Endodermal cell (in vitro differentiated cells): Measurements from ENCODE around the gene BANP. TPM values are rescaled to one million over a fixed set of nuclear protein-coding genes. Genes with fewer than 3 reads are reported as not detected.

ENCODE experiments used
- DNase-seq: peaks from one replicate; pipeline ENCODE4 v3.0.0-alpha.2; 2017
- H3K27ac ChIP-seq: 2 replicates; pipeline ENCODE4 v1.5.1; 2013; ENCODE audit warnings: mild to moderate bottlenecking, low read depth, low read length, moderate library complexity
- H3K27me3 ChIP-seq: 2 replicates; pipeline ENCODE4 v1.6.1; 2013; ENCODE audit warnings: mild to moderate bottlenecking, low read length, moderate library complexity; ENCODE audit not compliant: insufficient read depth, control insufficient read depth, poor library complexity, severe bottlenecking
- H3K36me3 ChIP-seq: 2 replicates; pipeline ENCODE4 v1.7.0; 2013; ENCODE audit warnings: mild to moderate bottlenecking, low read length, moderate library complexity; ENCODE audit not compliant: control insufficient read depth, insufficient read depth
- H3K4me1 ChIP-seq: one replicate; pipeline ENCODE4 v1.7.0; 2013; ENCODE audit warnings: low read length; ENCODE audit not compliant: control insufficient read depth, insufficient read depth
- H3K4me3 ChIP-seq: 2 replicates; pipeline ENCODE4 v1.5.1; 2013; ENCODE audit warnings: mild to moderate bottlenecking, low read length, moderate library complexity
- H3K9ac ChIP-seq: 2 replicates; pipeline ENCODE4 v1.6.1; 2013; ENCODE audit warnings: mild to moderate bottlenecking, low read length, moderate library complexity; ENCODE audit not compliant: poor library complexity, severe bottlenecking; ENCODE audit errors: extremely low read depth
- H3K9me3 ChIP-seq: 2 replicates; pipeline ENCODE4 v1.6.1; 2013; ENCODE audit warnings: mild to moderate bottlenecking, low read length, moderate library complexity; ENCODE audit not compliant: control insufficient read depth
- H3K27ac Mint-ChIP-seq: 2 replicates; pipeline ENCODE4 v1.8.0; 2020; ENCODE audit warnings: mixed read lengths
- H3K27me3 Mint-ChIP-seq: 2 replicates; pipeline ENCODE4 v1.8.0; 2021; ENCODE audit warnings: mild to moderate bottlenecking, mixed read lengths; ENCODE audit not compliant: insufficient read depth
- H3K36me3 Mint-ChIP-seq: 2 replicates; pipeline ENCODE4 v1.8.0; 2020; ENCODE audit warnings: low read depth, mixed read lengths
- H3K4me1 Mint-ChIP-seq: 2 replicates; pipeline ENCODE4 v1.8.0; 2020; ENCODE audit warnings: mixed read lengths
- H3K4me3 Mint-ChIP-seq: 2 replicates; pipeline ENCODE4 v1.8.0; 2020; ENCODE audit warnings: mild to moderate bottlenecking, moderate library complexity, mixed read lengths
- H3K9me3 Mint-ChIP-seq: 2 replicates; pipeline ENCODE4 v1.8.0; 2020; ENCODE audit warnings: mild to moderate bottlenecking, mixed read lengths
- WGBS, 2 experiments: methylation state at CpG; one replicate each; pipeline versions ENCODE4 v1.1.5 to v1.1.7; 2013; ENCODE audit warnings: missing lambda C conversion rate in 2 of 2, mixed read lengths in 1 of 2; ENCODE audit not compliant: insufficient coverage in 1 of 2, insufficient read length in 1 of 2; 5-methylcytosine and 5-hydroxymethylcytosine counted together
- total RNA-seq, 2 donors: library from RNA; stranded (reverse); fragmentation: NEBNext Ultra II Directional in 1 of 2; extraction: Animal tissue kit (Norgen Biotek cat#: 25700) in 1 of 2; gene quantifications; 2 replicates in 1 of 2; 3 replicates in 1 of 2; pipeline ENCODE4 v1.2.1, GENCODE V29; 2021
- TF ChIP-seq, protein P1 (sequence below): fragments of 200-600 bp; sonication (generic); conservative IDR thresholded peaks from 2 replicates; pipeline ENCODE4 v1.5.0; 2021; ENCODE audit warnings: antibody characterized with exemption, mild to moderate bottlenecking

The BANP gene
- total RNA-seq, 2 donors from 2014 or later: 39.5 to 45.5 TPM

DNA sequence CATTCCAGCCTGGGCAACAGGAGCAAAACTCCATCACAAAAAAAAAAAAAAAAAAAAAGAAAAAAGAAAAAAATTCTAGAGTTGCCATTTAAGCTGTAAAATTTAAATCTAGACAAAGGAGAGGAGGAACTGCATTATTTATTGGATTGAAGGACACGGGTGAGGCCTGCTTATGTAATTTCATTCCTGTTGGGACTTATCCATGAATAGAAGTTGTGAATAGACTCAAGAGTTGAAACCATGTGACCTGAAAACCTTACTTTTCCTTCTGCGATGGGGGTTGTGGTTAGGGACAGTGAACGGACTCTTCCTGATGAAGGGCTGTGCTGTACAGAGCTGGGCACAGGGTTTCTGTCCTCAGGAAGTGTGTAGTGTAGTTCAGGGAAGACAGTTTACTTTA lies 22.5 kb downstream of the BANP start:
- Histone ChIP-seq H3K9me3 (peaks cover 22% of the 10 kb centered on the region), H3K4me3 (no peak overlapping the region), H3K4me1 (no peaks in the 10 kb centered on the region), H3K9ac (no peak overlapping the region), H3K27me3 (no peaks in the 10 kb centered on the region), H3K27ac (no peak overlapping the region), H3K36me3 (peaks cover 10% of the 10 kb centered on the region)
- TF ChIP-seq, protein P1, sequence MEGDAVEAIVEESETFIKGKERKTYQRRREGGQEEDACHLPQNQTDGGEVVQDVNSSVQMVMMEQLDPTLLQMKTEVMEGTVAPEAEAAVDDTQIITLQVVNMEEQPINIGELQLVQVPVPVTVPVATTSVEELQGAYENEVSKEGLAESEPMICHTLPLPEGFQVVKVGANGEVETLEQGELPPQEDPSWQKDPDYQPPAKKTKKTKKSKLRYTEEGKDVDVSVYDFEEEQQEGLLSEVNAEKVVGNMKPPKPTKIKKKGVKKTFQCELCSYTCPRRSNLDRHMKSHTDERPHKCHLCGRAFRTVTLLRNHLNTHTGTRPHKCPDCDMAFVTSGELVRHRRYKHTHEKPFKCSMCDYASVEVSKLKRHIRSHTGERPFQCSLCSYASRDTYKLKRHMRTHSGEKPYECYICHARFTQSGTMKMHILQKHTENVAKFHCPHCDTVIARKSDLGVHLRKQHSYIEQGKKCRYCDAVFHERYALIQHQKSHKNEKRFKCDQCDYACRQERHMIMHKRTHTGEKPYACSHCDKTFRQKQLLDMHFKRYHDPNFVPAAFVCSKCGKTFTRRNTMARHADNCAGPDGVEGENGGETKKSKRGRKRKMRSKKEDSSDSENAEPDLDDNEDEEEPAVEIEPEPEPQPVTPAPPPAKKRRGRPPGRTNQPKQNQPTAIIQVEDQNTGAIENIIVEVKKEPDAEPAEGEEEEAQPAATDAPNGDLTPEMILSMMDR: no peak
- H3K4me3 Mint-ChIP-seq: no peak overlapping the region
- no peak overlapping the region for H3K27ac Mint-ChIP-seq
- 99 to 100% methylated on average over 2 to 3 of the region's 3 CpGs for WGBS, 2 experiments
- peaks cover 28% of the 10 kb centered on the region for H3K9me3 Mint-ChIP-seq
- H3K36me3 Mint-ChIP-seq: peaks cover 55% of the 10 kb centered on the region
- H3K4me1 Mint-ChIP-seq: no peaks in the 10 kb centered on the region
- DNase-seq: no peak
- H3K27me3 Mint-ChIP-seq: no peaks in the 10 kb centered on the region

DNA sequence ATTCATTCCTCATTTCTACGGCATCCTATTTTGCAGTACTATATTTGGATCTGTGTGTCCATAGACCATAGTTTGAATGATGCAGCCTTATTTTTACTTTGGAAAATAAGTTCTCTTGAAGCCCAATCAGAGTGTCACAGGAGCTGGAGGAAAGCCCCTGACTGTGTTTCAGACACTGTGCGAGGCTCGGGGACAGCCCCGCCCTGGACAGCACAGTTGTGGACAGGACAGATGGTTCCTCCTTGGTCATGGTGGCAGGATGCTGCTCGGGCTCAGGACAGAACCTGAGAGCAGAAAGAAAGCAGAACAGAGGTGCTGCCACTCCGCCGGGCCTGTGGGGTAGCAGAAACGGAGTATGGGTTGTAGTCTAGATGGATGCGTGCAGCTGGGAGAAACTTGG lies 22.9 kb downstream of the BANP start:
- Histone ChIP-seq H3K27ac (no peak overlapping the region), H3K4me1 (no peaks in the 10 kb centered on the region), H3K9me3 (peaks cover 22% of the 10 kb centered on the region), H3K27me3 (no peaks in the 10 kb centered on the region), H3K9ac (no peak overlapping the region), H3K4me3 (no peak overlapping the region), H3K36me3 (peaks cover 10% of the 10 kb centered on the region)
- TF ChIP-seq, protein P1: no peak
- no peak overlapping the region for H3K4me3 Mint-ChIP-seq
- no peaks in the 10 kb centered on the region for H3K27me3 Mint-ChIP-seq
- 84% methylated on average over 7 to 9 of the region's 9 CpGs for WGBS, 2 experiments
- H3K9me3 Mint-ChIP-seq: peaks cover 28% of the 10 kb centered on the region
- peak; percentile 24 for DNase-seq
- peak overlapping the region; percentile 14 for H3K27ac Mint-ChIP-seq
- H3K36me3 Mint-ChIP-seq: peaks cover 60% of the 10 kb centered on the region
- no peaks in the 10 kb centered on the region for H3K4me1 Mint-ChIP-seq

DNA sequence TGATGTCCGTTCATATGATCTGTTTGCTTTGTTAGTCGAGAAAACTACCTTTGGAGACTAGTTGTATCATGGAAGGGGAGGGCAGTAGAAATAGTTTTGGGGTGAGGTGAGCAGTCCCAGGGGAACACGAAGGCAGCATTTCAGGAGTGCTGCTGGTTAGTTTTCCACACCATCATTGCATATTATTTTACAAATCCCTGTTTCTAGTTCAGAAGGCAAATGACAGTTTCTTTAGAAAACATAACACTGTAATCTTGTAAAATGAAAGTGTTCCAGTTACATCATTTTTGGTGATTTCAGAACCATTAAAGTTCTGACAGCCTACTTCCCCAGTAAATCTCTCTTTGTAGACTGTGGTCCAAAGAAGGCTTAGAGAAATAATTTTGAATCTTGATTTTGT lies 25.4 kb downstream of the BANP start:
- Mint-ChIP-seq H3K4me1 (no peaks in the 10 kb centered on the region), H3K27me3 (no peaks in the 10 kb centered on the region), H3K9me3 (peaks cover 15% of the 10 kb centered on the region), H3K27ac (no peak overlapping the region), H3K4me3 (no peak overlapping the region), H3K36me3 (peaks cover 46% of the 10 kb centered on the region)
- TF ChIP-seq, protein P1: no peak
- no peaks in the 10 kb centered on the region for H3K27me3 ChIP-seq
- H3K9me3 ChIP-seq: peaks cover 13% of the 10 kb centered on the region
- DNase-seq: no peak
- H3K36me3 ChIP-seq: peaks cover 4% of the 10 kb centered on the region
- no peak overlapping the region for H3K9ac ChIP-seq
- no peak overlapping the region for H3K4me3 ChIP-seq
- no peaks in the 10 kb centered on the region for H3K4me1 ChIP-seq
- no peak overlapping the region for H3K27ac ChIP-seq
- 93% methylated on average over 3 of the region's 3 CpGs; no CpG with 5 or more reads in 1 of the 2 experiments for WGBS, 2 experiments
